Stimulated activated CD8-positive, alpha-beta memory T cell treated with anti-CD3 and anti-CD28 coated beads, Interleukin-7, amount 100 ng/mL, for 1 hour (primary cell): ENCODE results near the gene MYH10.
"Not testable (repeated sequence)": the region's sequence is repeated elsewhere in the genome, so short reads cannot be mapped to it uniquely, and the experiment has no call there.

Source experiments
- DNase-seq, 2 donors: peaks; one replicate each; pipeline ENCODE4 v3.0.0-alpha.2; 2020; ENCODE audit warnings: low read depth in 2 of 2

MYH10 gene

DNA sequence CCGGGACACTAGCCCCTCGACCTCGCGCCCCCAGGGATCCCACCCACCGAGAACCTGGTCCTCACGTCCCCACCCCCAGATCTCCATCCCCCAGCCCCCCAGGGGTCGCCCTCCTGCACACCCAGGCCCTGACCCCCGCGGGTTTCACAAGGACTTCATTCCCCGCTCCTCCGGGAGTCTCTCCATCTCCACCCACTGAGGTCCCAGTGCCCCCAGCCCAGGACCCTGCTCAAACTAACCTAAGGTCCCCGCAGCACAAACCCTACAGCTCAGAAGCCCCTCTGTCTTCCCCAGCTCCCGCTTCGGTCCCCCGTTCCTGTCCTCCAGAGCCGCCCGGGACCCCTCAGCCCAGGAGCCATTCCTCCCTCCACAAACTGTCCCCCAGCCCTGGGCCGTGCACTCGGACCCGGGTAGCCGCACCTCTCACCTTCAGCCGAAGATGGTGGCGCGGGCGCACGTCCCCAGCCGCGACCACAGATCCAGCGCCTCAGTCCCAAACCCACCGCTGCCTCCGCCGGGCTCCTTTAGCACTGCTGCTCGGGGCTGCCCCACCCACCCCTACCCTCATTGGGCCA is at the start of gene MYH10:
Gene MYH10, minus strand, starts transcription at position 499 of the 575 bp plus-strand sequence. CDS start 7,479 bp downstream, outside the sequence.
- no peak for DNase-seq

- no peak for DNase-seq
Observed at GRCh38 chr17:8679126-8679525, 48.6 kb upstream of the MYH10 start.

- no peak for DNase-seq
Observed at GRCh38 chr17:8675306-8675705, 44.8 kb upstream of the MYH10 start.

DNA sequence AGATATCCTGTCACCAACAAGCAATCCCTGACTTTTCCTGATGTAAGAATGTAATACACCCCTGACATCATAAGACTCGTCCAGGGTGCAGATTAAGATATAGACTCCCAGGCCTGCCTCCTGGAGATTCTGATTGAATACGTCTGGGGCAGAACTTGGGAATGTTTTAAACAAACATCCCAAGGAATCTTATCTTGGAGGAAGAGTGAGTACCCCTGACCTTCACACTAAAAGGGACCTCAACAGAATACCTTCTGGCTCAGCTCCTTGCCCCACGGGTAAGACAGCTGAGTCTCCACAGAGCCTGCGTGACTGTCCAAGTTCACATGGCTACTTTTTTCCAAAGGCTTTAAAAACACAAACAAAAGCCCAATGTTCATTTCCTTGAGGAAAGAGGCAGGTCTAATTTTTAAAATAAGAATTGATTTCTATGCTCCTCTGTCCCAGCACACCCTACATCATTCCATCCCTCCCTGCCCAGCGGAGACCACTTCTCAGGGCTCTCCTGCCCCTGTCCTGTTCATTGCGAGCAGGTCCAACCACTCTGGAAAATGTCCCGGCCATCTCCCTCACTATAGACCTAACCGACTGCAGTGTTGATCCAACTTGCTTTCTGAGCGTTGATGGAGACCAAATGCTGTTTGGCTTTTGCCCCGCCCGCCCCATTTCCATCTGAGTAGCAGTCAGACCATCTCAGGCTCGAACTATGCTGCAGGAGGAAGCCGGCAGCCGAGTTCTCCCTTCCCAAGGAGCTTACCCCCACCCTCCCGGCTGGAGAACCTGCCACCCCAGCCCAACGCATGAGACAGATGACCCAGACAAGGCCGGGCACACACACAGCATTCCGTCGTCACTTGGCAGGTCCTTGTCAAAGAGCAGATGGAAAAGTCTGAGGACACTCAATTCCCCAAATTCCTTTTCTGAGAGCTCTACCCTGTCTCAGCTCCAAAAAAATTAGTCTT is 44.1 kb upstream of the MYH10 start:
- no peak for DNase-seq

DNA sequence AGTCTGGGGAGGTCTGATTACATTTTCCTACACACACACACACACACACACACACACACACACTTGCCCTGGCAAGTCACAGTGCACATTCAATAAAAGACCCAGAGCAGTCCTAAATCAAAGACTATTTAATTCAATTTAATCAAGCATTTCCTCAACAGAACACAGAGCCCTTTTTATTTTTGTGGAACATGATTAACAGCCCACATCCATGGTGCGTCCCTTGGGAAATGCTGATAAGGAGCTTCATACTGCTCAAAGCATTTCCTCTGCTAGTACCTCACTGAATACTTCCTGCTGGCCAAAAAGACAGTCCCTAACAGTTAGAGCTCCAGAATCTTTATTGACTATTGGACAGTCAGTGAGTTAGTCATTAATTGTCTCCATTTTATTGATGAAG is 43.1 kb upstream of the MYH10 start:
- DNase-seq = no peak

GRCh38 chr17:8672326-8672725 is 41.8 kb upstream of the MYH10 start:
- DNase-seq = no peak

DNA sequence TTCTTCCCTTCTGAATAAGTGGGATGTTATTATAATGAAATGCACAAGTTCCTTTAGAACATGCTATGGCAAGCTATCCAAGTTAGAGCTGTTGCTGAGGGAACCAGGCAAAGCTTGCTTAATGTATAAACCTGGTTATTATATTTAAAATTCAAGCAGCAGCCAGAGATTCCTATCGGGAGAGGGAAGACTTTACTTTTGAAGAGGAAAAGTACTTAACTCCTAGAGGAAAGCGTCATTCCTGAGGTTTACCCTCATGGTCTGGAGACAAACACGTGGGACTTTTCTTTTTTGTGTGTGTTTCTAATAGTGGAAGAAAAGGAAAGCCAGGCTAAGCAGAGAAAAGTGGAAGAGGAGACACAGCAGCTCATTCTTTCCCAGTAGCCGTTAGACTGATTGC is 39.9 kb upstream of the MYH10 start:
- no peak for DNase-seq

DNA sequence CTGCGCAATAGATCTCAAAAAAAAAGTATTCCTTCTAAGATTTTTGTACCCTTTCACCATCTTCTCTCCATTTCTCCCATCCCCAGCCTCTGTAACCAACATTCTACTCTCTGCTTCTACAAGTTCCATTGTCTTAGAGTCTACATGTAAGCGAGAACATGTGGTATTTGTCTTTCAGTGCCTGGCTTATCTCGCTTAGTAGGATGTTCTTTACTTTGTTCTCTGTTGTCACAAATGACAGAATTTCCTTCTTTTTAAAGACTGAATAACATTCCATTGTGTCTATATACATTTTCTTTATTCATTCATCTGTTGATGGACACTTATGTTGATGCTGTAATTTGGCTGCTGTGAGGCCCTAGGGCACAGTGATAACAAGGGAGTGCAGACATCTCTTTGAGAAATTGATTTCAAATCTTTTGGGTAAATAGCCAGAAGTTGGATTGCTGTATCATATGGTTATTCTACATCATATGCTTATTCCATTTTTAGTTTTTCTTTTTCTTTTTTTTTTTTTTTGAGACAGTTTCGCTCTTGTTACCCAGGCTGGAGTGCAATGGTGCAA is 37.7 kb upstream of the MYH10 start:
- no peak for DNase-seq

DNA sequence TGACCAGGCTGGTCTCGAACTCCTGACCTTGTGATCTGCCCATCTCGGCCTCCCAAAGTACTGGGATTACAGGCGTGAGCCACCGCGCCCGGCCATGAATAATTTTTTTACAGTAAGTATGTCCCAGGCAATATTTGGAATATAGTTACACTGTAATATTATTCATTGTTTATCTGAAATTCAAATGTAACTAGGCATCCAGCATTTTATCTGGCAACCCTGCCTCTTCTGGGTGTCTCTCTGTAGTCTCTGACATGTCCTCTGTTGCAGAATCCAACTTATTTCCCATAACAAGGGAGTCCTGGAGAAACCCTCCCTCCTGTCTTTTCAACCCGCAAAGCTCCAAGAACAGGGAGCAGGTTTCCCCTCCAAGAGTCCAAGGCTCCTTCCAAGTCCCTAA is 36.9 kb upstream of the MYH10 start:
- no peak for DNase-seq

GRCh38 chr17:8665684-8666083 is 35.2 kb upstream of the MYH10 start:
- DNase-seq = no peak

- DNase-seq = no peak
Observed at GRCh38 chr17:8664456-8665126, 34.1 kb upstream of the MYH10 start.

- DNase-seq = no peak
Observed at GRCh38 chr17:8662973-8663372, 32.4 kb upstream of the MYH10 start.

- DNase-seq = no peak
Observed at GRCh38 chr17:8662076-8662831, 31.7 kb upstream of the MYH10 start.

DNA sequence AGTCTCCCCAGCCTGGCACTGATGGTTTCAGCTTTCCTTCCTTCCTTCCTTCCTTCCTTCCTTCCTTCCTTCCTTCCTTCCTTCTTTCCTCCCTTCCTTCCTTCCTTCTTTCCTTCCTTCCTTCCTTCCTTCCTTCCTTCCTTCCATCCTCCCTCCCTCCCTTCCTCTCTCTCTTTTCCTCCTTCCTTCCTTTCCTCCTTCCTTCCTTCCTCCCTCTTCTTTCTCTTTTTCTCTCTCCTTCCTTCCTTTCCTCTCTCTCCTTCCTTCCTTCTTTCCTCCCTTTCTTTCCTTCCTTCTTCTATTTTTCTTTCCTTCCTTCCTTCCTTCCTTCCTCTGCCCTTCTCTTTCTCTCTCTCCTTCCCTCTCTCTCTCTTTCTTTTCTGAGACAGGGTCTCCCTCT is 30.2 kb upstream of the MYH10 start:
- DNase-seq = not testable (repeated sequence)

- DNase-seq = no peak
Observed at GRCh38 chr17:8659758-8660410, 29.4 kb upstream of the MYH10 start.

DNA sequence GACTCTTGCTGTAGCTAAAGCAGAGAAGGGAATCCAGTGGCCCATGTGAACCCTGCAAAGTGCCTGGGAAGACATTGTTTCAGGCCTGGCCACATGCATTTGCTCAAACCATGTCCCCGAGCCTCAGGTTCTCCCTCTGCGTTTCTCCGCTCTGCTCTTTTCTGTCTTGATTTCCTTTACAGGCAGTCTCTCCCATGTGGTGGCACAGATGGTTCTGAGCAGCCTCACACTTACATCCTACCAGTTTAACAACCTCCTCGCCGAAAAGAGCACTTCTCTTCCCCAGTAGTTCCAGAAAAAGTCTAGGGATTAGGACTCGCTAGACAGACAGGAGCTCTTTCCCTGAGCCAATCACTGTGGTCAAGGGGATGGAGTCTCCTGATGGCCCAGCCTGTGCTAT is 28.3 kb upstream of the MYH10 start:
- DNase-seq = no peak

- no peak for DNase-seq
Observed at GRCh38 chr17:8656693-8657092, 26.2 kb upstream of the MYH10 start.

GRCh38 chr17:8654822-8655221 is 24.3 kb upstream of the MYH10 start:
- no peak for DNase-seq

DNA sequence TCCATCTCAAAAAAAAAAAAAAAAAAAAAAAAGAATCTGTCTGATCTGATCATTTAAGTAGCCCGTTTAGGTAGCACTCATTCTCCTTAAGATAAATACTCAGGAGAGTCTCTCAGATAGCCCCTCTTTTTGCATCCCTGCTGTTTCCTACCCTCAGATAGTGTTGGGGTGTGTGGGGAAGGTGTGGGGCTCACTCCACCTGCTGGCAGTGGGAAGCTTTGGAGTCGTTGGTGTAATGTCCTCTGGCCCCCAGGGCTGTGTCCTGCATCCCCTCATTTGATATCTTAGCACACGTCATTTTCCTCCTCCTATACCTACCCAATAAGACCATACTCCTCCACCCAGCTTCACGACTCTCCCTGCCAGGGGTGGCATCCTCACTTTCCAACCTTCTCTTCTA is 20.5 kb upstream of the MYH10 start:
- DNase-seq = no peak

DNA sequence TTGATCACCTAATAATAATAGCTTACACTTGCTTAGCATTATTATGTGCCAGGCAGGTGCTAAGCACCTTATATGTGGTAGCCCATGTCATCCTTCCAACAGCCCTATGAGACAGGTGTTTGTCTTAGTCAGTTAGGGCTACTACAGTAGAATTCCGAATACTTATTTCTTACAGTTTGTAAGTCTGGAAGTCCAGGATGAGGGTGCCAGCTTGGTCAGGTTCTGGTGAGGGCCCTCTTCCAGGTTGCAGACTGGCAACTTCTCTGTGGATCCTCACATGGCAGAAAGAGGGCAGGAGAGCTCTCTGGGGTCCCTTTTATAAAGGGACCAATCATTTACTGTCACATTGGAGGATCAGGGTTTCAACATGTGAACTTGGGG is 19.6 kb upstream of the MYH10 start:
- DNase-seq = no peak
